Lung (tissue), 12 donors: ENCODE measurements around the gene ITGA11. TPM values are rescaled to one million over a fixed set of nuclear protein-coding genes. Genes with fewer than 3 reads are reported as not detected.
A peak's percentile ranks its signal among the peaks of the same experiment; 100 is the strongest.

Experiments
- ATAC-seq: fragments of 200-7000 bp; cut with Tn5 transposase; one replicate; pipeline ENCODE4 v1.9.1; 2020; ENCODE audit warnings: moderate number of reproducible peaks; ENCODE audit not compliant: insufficient read depth, low FRiP score
- DNase-seq, 3 donors: peaks; one replicate each; pipeline ENCODE4 v3.0.0-alpha.2; 2013 to 2017
- H3K27ac ChIP-seq, 2 donors: one replicate each; pipeline ENCODE4 v1.5.1; 2013; ENCODE audit warnings: mild to moderate bottlenecking in 2 of 2, moderate library complexity in 2 of 2, control low read depth in 1 of 2, inconsistent platforms in 1 of 2, low read depth in 1 of 2, low read length in 1 of 2
- H3K27me3 ChIP-seq, 3 donors: one replicate each; pipeline ENCODE4 v1.5.1; 2013; ENCODE audit warnings: low read length in 2 of 3; ENCODE audit not compliant: control insufficient read depth in 3 of 3, insufficient read depth in 3 of 3
- H3K36me3 ChIP-seq, 4 donors: one replicate each; pipeline ENCODE4 v1.5.1; 2013; ENCODE audit warnings: low read length in 4 of 4, mild to moderate bottlenecking in 1 of 4, moderate library complexity in 1 of 4; ENCODE audit not compliant: control insufficient read depth in 4 of 4, insufficient read depth in 4 of 4
- H3K4me1 ChIP-seq, 5 donors: one replicate each; pipeline ENCODE4 v1.5.1; 2013; ENCODE audit warnings: low read length in 5 of 5, mild to moderate bottlenecking in 2 of 5, moderate library complexity in 1 of 5; ENCODE audit not compliant: control insufficient read depth in 5 of 5, insufficient read depth in 5 of 5
- H3K4me3 ChIP-seq: one replicate; pipeline ENCODE4 v1.5.1; 2013; ENCODE audit warnings: mild to moderate bottlenecking, control low read depth, moderate library complexity
- H3K9ac ChIP-seq, 2 donors: one replicate each; pipeline ENCODE4 v1.5.1; 2013; ENCODE audit warnings: low read length in 2 of 2, control low read depth in 1 of 2; ENCODE audit not compliant: insufficient read depth in 1 of 2
- H3K9me3 ChIP-seq, 4 donors: one replicate each; pipeline ENCODE4 v1.5.1; 2013; ENCODE audit warnings: low read length in 3 of 4, mild to moderate bottlenecking in 1 of 4, moderate library complexity in 1 of 4; ENCODE audit not compliant: control insufficient read depth in 4 of 4, insufficient read depth in 3 of 4
- WGBS, 2 donors: extraction: QIAGEN DNeasy Blood & Tissue Kit; methylation state at CpG; one replicate each; pipeline ENCODE4 v1.1.7; 2013; 5-methylcytosine and 5-hydroxymethylcytosine counted together
- polyA plus RNA-seq, 2 donors: library from polyadenylated mRNA; stranded (reverse); fragments of 200-250 nt; gene quantifications; one replicate each; pipeline ENCODE4 v1.2.1, GENCODE V29; 2013
- total RNA-seq, 2 donors: library from RNA; depleted of rRNA in 1 of 2; stranded (reverse); fragments of >200 nt in 1 of 2; gene quantifications; one replicate each; pipeline ENCODE4 v1.2.1, GENCODE V29; 2014 to 2021
- TF ChIP-seq, protein P1 (sequence below): IDR thresholded peaks from 2 replicates; pipeline ENCODE4 v1.5.1; 2012; ENCODE audit warnings: mild to moderate bottlenecking; ENCODE audit errors: control extremely low read depth, extremely low read depth
- donor health status: control.
- donor health status: control.
- donor health status: Bipolar disorder and iron deficiency.
- donor health status: healthy.
- donor health status: DM: yes; HTN: yes; CAD: no.

Gene ITGA11
- total and polyA plus RNA-seq, 4 donors = 0.35 to 1.8 (median 1.0) TPM

DNA sequence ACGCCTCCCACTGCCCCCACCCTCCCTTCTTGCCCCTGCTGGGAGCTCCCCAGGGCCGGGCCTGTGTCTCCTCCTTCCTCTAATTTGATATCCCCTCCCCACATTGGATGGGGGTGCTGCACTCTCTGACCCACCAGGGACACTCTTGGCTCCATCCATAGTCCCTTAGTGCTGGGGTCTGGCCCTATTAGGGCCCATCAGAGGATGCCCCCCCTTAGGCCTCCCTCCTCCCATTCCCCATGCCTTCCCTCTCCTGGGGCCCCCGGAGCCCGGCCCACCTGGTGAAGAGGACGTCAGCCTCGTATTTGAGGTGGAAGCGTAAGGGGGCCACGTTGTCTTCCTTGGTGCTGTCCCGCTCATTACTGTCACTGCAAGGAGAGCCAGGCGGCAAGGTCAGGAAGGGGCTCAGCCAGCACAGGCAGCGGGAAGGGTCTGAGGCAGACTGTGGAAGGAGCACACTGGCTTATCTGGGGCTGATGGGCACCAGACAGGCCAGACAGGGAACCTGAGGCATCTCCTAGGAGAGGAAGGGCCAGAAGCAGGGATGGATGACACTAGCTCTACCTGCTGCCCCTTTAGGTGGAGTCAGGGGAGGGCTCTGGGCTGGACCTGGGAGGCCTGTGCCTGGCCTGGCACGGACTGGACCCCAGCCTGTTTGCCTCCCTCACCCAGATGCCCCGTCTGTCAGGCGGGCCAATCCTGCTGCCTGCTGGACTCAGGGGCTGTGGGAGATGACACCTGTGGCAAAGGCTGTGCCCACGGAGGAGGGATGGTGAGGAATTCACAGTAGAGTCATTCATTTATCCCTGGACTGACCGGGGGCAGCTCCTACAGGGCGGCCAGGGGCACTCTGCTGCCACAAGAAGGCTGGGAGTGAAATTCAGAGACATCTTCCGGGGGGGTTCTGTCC, 118.2 kb downstream of the ITGA11 start:
- H3K4me3 ChIP-seq = no peak overlapping the region
- H3K9me3 ChIP-seq = no peaks in the 10 kb centered on the region
- no peak overlapping the region for H3K9ac ChIP-seq
- TF ChIP-seq, protein P1, sequence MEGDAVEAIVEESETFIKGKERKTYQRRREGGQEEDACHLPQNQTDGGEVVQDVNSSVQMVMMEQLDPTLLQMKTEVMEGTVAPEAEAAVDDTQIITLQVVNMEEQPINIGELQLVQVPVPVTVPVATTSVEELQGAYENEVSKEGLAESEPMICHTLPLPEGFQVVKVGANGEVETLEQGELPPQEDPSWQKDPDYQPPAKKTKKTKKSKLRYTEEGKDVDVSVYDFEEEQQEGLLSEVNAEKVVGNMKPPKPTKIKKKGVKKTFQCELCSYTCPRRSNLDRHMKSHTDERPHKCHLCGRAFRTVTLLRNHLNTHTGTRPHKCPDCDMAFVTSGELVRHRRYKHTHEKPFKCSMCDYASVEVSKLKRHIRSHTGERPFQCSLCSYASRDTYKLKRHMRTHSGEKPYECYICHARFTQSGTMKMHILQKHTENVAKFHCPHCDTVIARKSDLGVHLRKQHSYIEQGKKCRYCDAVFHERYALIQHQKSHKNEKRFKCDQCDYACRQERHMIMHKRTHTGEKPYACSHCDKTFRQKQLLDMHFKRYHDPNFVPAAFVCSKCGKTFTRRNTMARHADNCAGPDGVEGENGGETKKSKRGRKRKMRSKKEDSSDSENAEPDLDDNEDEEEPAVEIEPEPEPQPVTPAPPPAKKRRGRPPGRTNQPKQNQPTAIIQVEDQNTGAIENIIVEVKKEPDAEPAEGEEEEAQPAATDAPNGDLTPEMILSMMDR = no peak
- peaks cover 0 to 9% (median 0%) of the 10 kb centered on the region in 5 donors for H3K4me1 ChIP-seq
- H3K36me3 ChIP-seq = no peaks in the 10 kb centered on the region
- DNase-seq (peak in 1 of 3 donors; percentile 2), ATAC-seq (no peak)
- no peaks in the 10 kb centered on the region for H3K27me3 ChIP-seq
- 88 to 90% methylated on average over 18 of the region's 18 CpGs for WGBS, 2 donors
- no peak overlapping the region for H3K27ac ChIP-seq

GRCh38 chr15:68312701-68313204, 119.2 kb downstream of the ITGA11 start:
- Histone ChIP-seq H3K4me3 (no peak overlapping the region), H3K9ac (no peak overlapping the region), H3K9me3 (no peaks in the 10 kb centered on the region), H3K27me3 (no peaks in the 10 kb centered on the region), H3K27ac (no peak overlapping the region), H3K4me1 (peaks cover 0 to 9% (median 0%) of the 10 kb centered on the region in 5 donors), H3K36me3 (no peaks in the 10 kb centered on the region)
- DNase-seq (no peak), ATAC-seq (no peak)
- TF ChIP-seq, protein P1 = no peak
- WGBS, 2 donors = 87 to 94% methylated on average over 18 of the region's 18 CpGs

GRCh38 chr15:68311859-68312557, 120.0 kb downstream of the ITGA11 start:
- Histone ChIP-seq H3K36me3 (no peaks in the 10 kb centered on the region), H3K9ac (no peak overlapping the region), H3K4me3 (no peak overlapping the region), H3K4me1 (peaks cover 0 to 9% (median 0%) of the 10 kb centered on the region in 5 donors), H3K27ac (no peak overlapping the region), H3K27me3 (no peaks in the 10 kb centered on the region), H3K9me3 (no peaks in the 10 kb centered on the region)
- DNase-seq = no peak
- ATAC-seq = no peak
- TF ChIP-seq, protein P1 = no peak
- WGBS, 2 donors = 91 to 92% methylated on average over 3 of the region's 3 CpGs
